ENCODE measurements around the gene PPP1R3F.
A peak's percentile ranks its signal among the peaks of the same experiment; 100 is the strongest.
"Not testable (repeated sequence)": the region's sequence is repeated elsewhere in the genome, so short reads cannot be mapped to it uniquely, and the experiment has no call there.

The PPP1R3F gene

GRCh38 chrX:49273181-49273727 is 3.7 kb downstream of the PPP1R3F start:
- DNase-seq (ENCODE audit: low spot score) = no peak

- no peak for DNase-seq (ENCODE audit: low spot score)
These were observed 6.6 kb downstream of the PPP1R3F start for GRCh38 chrX:49276207-49276606.

DNA sequence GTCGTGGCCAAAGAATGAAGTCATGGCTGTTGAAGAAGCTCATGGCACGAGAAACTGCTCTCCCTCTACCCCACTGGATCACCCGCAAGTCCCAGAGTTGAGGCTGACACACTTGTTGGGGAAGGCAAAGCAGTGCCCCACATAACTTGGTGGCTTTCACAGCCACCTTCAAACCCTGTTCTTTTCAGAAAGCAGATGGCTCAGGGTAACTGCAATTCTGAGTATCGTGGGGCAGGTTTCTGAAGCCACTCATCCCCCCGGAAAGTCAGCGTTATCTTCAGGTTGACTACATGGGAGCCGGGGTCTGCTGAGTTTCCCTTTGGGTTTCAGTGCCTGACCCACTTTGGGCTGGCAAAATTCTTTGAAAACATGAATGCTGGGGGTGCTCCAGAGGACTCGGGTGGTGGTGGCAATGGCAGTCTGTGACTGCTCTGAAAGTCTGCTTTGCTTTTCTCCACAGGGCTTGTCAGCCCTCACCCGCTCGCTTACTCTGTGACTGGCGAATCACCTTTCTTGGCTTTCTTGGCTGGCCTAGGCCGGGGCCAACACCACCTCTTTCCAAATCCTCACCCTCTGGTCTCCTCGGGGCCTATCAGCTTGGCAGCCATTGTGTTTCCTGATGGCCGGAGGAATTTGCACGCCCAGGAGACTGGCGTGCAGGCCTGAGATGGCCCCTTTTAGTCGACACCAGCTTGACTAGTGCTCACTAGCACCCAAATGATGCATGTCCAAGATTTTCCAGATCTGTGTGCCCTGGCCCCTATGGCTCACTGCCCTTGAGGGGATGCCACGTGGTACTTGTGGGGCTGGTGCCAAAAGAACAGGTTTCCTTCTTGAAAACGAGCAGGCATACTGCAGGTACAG is 7.3 kb downstream of the PPP1R3F start:
- no peak for DNase-seq (ENCODE audit: low spot score)

- DNase-seq (ENCODE audit: low spot score) = no peak
These were observed 7.9 kb downstream of the PPP1R3F start for GRCh38 chrX:49277535-49277830.

DNA sequence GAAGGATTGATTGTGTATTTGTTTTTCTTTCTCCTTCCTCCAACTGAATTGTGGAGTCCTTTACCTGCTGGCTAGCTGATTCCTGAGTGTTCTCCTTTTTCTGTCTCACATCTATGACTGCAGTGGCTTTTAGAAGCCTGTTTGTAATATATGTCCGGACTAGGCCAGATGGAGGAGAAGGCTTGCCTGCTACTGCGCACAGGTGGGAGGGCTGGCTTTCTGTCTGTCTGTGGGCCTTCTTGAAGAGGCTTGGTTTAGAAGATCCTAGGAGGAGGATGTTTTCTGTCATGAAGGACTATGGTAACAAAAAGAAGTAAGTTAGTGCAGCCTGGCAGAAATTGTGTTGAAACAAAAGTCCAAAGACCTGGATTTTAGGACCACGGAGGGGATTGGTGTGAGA is 8.5 kb downstream of the PPP1R3F start:
- DNase-seq (ENCODE audit: low spot score) = no peak

DNA sequence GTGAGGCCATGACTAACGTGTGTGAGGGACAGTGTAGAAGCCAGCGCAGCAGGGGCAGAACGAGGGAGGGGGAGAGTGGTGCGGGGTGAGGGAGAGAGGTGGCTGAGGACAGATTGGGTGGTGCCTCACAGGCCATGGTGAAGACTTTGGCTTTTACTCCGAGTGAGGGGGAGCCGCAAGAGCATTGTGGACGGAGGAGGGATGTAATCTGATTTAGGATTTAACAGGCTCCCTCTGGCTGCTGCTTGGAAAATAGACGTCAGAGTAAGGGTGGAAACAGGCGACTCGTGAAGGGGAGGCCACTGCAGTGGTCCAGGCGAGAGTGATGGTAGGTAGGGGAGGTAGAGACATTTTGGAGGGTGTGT is 13.0 kb downstream of the PPP1R3F start:
- no peak for DNase-seq (ENCODE audit: low spot score)

- DNase-seq (ENCODE audit: low spot score) = no peak
These were observed 14.6 kb downstream of the PPP1R3F start for GRCh38 chrX:49284212-49284611.

DNA sequence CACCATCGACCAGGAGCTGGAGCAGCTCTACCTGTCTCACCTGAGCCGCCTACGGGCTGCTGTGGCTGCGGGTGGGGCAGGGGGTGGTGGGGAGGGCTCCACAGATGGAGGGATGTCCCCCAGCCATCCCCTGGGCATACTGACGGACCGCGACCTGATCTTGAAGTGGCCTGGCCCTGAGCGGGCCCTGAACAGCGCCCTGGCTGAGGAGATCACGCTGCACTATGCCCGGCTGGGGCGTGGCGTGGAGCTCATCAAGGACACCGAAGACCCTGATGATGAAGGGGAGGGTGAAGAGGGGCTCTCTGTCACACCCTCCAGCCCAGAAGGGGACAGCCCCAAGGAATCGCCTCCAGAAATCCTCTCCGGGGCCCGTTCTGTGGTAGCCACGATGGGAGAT is 16.5 kb downstream of the PPP1R3F start:
- DNase-seq (ENCODE audit: low spot score) = no peak

DNA sequence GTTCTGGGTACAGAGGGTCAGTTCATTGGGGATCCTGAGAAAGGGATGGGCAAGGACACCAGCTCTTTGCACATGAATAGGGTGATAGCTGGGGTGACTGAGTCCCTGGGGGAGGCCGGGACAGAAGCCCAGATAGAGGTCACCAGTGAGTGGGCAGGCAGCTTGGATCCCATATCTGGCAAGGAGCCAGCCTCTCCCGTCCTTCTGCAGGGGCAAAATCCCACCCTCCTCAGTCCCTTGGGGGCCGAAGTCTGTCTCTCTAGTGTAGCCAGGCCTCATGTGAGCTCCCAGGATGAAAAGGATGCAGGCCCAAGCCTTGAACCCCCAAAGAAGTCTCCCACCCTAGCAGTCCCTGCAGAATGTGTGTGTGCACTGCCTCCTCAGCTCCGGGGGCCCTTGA is 17.0 kb downstream of the PPP1R3F start:
- DNase-seq (ENCODE audit: low spot score) = no peak

GRCh38 chrX:49287665-49288064 is 18.1 kb downstream of the PPP1R3F start:
- DNase-seq (ENCODE audit: low spot score) = no peak

DNA sequence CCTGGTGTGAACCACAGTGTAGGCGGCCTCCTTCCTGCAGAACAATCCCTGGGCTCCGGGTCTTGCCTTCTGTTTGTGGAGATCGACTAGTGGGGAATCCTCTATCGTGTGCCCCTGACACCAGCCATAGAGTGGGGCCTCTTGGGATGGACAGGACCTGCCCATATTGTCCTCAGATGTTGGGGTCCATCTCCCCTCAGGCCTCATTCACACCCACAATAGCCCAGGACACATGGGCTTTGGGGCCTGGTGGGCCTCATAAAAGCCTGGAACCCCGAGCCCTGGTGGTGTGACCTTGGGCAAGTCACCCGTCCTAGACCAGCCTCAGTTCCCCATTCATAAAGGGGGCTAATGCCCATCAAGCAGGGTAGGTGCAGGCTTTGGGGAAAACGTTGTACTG is 20.6 kb downstream of the PPP1R3F start:
- no peak for DNase-seq (ENCODE audit: low spot score)

- peak; percentile 61 for DNase-seq (ENCODE audit: low spot score)
These were observed 22.2 kb downstream of the PPP1R3F start for GRCh38 chrX:49291615-49292337.

DNA sequence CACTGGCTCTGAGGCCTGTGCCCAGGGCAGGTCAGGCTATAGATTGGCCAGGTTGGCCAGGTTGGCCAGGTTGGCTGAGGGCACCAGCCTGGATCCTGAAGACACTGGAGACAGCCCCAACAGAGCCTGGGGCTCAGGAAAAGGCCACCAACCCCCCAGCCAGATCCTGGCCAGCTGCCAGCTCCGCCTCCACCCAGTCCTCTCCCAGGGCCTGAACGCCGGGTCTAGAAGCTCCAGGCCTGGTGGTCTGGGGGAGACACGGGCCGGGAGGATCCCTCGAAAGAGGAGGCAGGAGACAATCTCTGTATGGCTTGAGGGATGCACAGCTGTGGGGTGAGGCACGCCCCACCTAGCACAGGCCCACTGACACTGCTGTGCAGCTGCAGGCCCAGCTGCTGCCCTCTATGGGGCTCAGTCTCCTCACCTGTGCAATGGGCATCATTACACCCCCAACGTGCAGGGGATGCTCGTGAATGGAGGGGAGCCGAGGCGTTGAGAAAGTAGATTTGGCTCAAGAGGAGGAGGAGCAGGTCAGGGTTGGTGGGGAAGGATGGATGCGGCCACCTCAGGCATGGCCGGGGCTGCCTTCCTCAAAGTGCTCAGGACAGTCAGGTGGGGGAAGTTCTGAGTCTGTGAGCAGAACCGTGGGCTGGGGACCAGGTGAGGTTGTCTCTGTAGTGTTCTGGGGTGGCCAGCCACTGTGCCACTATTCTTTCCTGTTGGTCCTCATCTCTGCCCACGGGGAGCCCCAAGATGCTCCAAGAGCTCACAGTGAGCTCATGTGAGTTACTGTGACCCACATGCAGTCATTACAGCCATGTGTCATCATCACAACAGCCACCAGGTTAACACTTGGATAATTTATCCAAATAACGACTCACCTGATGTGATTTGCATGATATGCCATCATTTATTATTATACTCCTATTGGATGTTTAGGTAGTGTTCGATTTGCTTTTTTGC is 23.1 kb downstream of the PPP1R3F start:
- DNase-seq (ENCODE audit: low spot score) = no peak

GRCh38 chrX:49299293-49299692 is 29.7 kb downstream of the PPP1R3F start:
- not testable (repeated sequence) for DNase-seq (ENCODE audit: low spot score)

GRCh38 chrX:49300703-49301102 is 31.1 kb downstream of the PPP1R3F start:
- DNase-seq (ENCODE audit: low spot score) = no peak

DNA sequence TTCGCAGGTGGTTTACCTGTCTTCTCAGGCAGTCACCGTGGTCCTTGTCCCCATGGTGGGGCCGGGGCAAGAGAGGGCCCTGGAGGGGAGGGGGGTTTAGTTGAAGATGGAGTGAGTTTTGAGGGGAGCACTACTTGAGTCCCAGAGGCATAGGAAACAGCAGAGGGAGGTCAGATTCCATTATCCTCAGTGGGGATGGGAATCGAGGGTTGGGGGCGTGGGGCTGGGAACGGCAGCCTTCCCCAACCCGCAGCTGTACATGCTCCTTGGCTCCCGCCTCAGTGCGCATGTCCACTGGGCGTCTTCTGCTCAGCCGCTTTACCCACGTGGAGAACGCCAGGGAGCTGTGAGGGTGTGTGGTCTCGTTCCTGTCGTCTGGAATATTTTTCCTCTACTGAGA is 33.8 kb downstream of the PPP1R3F start, which contains the start of gene GAGE10:
TSS of gene GAGE10 (plus strand) at position 301 of the 400 bp plus-strand sequence. CDS start 1,214 bp downstream, outside the sequence.
- no peak for DNase-seq (ENCODE audit: low spot score)

DNA sequence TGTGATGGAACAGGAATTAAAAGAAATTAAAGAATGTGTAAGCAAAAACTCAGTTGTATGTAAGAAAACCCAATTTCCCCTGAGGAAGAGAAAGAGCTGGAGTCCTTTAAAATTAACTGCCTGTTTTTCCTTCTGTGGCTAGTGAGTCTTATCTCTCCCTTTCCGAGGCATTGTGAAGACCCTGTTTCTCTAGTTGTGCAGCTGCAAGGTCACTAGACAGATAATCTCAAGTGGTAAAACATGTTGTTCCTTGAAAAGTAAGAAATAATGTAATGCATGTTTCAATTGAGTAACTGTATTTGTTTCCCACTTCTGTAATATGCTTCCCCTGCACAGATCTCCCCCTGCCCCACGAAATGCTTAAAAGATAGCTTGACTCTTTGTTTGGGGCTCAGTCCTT is 38.2 kb downstream of the PPP1R3F start:
- DNase-seq (ENCODE audit: low spot score) = not testable (repeated sequence)

DNA sequence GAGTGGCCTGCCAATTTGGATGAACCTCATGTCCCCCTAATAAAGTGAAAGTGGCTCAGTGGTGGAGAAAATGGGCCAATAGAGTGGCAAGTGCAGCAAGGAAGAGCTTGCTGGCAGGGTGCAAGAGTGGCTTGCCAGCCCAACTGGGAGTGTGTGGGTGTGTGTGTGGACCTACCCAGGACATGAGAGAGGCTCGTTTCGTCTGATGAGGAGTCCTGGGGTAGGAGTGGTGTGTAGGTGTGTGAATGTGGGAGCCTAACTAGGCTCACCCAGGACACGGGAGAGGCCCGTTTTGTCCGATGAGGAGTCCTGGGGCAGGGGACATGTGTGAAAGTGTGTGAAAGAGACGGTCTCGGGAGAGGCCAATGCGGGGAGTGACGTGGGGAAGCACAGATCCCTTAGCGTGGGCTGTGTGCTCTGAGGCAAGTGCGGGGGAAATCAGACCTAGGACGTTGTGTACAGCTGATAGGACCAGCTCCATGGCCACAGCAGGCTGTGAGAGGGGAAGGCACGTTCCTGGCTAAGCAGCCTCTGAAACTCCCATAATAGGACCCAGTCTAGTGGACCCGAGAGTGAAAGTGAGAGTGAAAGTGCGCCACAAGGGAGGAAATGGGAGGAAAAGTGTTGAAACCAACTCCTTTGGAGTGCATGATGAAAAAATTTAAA is 39.1 kb downstream of the PPP1R3F start:
- no peak for DNase-seq (ENCODE audit: low spot score)

DNA sequence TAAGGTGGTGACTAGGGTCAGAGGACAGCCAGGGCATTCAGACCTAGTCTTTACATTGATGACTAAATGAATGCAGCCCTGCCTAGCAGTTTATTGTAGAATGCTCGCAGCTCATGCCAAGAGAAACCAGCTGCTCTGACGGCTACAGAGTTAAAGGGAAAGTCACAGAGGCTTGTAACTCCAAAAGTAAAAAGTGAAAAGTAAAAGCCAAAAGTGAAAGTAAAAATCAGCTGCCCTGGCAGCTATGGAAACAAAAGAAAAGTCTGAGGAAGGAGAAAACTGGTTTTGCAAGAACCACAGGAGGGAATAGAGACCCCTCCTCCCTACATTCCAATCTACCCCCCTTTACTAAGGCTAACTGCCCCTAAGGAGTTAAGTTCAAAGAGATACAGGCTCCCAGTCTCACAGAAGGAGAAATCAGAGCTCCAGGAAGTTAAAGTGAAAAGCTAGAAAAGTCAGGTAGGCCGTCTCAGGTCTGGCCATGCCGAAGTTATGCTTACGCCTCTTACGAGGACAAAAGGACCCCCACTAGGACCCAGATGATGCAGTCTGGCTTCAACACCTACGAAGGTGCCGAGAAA is 39.9 kb downstream of the PPP1R3F start:
- peak; percentile 4 for DNase-seq (ENCODE audit: low spot score)

DNA sequence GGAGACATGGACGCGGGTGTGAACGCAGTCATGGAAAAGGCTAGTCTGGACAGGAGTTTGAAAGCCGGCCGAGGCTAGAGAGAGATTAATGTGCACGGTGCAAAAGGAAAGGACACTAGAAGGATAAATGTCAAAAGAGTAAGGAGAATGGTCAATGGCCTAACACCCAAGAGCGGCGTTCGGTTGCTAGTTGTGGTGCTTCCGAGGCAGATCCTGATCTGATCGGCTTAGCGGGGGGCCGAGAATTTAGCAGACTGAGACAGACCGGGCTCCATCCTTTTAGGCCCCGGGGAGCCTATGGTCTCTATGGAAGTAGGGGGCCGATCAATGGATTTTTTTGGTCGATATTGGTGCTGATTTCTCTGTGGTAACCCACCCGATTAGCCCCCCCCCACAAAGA is 40.8 kb downstream of the PPP1R3F start:
- DNase-seq (ENCODE audit: low spot score) = no peak

DNA sequence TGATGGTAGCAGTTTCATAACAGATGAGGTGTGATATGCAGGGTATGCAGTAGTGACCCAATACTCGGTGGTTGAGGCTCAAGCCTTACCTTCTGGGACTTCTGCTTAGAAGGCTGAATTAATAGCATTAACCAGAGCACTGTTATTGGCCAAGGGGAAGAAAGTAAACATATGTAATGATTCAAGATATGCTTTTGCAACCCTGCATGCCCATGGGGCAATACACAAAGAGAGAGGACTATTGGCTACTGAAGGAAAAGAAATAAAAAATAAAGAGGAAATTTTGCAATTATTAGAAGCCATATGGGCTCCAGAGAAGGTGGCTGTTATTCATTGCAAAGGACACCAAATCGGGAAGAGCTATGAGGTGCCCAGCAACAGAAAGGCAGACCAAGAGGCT is 42.6 kb downstream of the PPP1R3F start:
- DNase-seq (ENCODE audit: low spot score) = no peak

All from NAMALWA (cell line).